NCI-H524 (cell line): Measurements from ENCODE around the gene RHOJ.
"Not testable (repeated sequence)": the region's sequence is repeated elsewhere in the genome, so short reads cannot be mapped to it uniquely, and the experiment has no call there.

Experiments used
- DNase-seq, 2 experiments: peaks; one replicate each; lab custom pipeline; 2025; lab: John Stamatoyannopoulos, UW

RHOJ gene

DNA sequence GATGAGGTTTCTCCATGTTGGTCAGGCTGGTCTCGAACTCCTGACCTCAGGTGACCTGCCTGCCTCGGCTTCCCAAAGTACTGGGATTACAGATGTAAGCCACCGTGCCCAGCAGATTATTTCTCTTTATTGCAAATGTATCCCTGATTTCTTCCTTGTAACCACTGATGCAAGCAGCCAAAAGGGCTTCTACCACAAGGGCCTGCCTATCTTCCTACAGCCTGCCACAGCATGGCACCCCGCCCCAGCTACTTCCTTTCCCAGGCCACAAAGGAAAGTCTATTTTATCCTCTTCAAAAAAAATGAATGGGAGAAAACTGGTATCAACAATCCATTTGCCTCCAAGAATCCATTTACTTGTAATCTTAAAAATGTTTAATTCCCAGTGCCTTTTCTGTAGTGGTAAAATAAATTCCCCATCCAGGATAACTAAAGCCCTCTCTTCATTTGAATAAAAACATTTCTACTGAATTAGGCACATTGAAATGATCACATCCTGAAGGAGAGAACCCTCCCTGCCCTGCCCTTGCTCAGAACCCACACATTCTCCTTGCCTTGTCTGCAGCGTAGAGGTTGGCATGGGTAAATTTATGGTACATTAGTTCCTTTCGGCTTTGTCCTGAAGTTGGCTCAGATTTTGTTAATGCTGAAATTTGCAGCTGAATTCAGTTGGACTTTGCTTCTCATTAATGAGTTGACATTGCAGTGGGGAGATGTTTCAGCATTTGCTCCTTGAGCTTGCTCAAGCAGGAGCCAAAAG lies 95.3 kb downstream of the RHOJ start:
- DNase-seq, result no peak

DNA sequence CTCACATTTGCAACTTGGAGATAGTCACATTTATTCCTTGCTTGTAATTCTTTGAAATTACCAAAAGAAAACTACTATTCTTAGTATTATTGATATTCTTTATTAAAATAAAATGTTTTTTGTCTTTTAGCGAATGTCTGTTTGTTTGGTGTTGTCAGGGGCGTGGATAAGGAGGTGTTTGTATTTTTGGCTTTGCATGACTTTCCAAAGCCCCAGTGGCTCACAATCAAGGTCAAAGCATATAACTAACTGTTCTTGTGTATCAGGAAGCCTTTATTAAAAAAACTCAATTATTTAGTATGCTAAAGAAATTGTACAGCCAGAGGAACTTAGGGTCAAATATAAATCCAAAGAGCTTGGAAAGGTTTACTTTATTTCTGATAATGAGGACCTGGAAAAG lies 96.6 kb downstream of the RHOJ start:
- DNase-seq, result no peak

DNA sequence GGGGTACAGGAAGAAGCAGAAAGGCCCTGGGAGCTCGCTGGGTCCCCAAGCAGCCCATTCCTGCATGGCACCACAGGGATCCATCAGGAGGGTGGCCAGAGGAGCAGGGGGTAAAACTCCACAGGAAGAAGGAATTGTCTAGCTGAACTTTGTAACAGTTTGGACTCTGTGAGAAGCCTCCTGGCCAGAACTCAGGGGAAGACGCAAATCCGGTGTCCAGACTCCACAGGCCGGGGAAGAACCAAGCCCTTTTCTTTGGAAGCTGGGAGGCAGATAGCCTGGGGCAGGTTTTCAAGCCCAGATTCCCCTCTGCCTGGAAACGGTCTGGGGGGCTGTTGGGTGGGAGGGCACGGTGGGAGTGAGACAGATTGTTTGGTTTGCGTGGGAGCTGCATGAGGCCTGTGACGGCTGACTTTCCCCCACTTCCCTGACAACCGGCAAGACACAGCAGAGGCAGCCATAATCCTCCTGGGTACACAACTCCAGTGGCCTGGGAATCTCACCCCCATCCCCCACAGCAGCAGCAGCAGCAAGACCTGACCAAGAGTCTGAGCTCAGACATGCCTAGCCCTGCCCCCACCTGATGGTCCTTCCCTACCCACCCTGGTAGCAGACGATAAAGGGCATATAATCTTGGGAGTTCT lies 97.8 kb downstream of the RHOJ start:
- no peak for DNase-seq

DNA sequence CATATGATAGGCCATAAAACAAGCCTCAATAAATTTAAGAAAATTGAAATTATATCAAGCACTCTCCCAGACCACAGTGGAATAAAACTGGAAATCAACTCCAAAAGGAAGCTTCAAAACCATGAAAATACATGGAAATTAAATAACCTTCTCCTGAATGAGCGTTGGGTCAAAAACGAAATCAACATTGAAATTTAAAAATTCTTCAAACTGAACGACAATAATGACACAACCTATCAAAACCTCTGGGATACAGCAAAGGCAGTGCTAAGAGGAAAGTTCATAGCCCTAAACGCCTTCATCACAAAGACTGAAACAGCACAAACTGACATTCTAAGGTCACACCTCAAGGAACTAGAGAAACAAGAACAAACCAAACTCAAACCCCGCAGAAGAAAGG lies 100.2 kb downstream of the RHOJ start:
- not testable (repeated sequence) for DNase-seq

DNA sequence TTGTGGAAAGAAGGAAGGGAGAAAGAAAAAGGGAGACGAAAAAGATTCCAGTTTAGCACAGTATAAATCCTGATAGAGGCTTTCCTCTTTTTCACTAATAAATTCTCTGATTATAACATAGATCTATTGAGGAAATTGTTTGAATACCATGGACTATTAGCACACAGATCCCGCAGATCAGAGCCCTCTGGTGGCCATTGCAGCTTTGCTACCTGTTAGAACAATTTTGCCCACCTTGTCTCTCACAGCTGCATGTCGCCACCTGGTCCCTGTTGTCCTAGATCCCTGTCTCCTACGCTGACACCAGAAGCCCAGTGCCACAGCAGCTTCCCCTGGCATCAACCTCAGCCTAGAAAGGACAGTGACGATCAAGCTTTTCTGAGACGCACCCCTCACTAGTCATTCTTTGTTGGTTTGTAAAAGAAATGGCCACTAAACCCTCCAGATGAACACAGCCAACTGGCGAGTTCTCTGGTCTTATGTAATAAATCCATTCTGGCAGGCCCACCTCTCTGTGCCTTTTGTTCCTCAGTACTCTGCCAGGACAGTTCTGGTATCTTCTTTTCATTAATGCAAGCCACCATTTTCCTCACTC lies 104.6 kb downstream of the RHOJ start:
- peak; percentile 42 to 66 for DNase-seq

DNA sequence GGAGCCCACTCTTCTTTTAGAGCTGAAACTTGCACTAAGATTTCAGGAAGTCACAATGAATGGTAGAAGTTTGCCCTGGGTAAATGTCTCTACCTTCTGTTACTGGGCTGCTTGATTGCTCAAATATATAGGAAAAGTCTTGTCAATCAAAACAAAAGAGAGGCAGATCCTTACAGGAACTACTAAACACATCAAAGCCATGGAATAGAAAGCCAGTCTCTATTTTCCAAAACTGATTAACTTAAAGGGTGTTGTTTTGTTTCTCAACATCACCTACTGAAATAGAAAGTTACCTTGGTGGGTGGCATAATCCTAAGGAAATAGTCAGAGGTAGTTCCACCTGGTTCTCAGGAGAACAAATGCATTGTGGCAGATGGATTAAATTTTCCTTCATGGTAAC lies 114.6 kb downstream of the RHOJ start, which contains the start of gene GPHB5:
TSS of gene GPHB5 (minus strand) at position 101 of the 400 bp plus-strand sequence. CDS start 1,086 bp downstream, outside the sequence.
- DNase-seq, result no peak

DNA sequence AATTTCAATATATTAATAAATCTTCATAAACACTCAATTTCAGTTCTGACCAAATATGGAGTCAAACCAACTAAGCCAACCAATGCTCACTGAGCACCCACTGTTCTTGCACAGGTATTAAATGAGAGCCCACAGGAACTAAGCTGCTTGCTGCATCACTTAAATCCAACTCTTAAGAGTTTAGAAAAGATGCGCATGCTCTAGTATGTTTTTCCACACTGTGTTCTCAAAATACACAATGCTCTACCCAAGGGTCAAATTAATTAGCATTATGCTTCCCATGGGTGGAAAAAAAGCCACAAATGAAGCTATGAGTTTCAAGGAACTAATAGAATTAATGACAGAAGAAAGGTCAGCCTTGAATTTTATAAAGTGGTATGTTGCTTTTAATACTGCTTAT lies 118.2 kb downstream of the RHOJ start:
- DNase-seq, result no peak

DNA sequence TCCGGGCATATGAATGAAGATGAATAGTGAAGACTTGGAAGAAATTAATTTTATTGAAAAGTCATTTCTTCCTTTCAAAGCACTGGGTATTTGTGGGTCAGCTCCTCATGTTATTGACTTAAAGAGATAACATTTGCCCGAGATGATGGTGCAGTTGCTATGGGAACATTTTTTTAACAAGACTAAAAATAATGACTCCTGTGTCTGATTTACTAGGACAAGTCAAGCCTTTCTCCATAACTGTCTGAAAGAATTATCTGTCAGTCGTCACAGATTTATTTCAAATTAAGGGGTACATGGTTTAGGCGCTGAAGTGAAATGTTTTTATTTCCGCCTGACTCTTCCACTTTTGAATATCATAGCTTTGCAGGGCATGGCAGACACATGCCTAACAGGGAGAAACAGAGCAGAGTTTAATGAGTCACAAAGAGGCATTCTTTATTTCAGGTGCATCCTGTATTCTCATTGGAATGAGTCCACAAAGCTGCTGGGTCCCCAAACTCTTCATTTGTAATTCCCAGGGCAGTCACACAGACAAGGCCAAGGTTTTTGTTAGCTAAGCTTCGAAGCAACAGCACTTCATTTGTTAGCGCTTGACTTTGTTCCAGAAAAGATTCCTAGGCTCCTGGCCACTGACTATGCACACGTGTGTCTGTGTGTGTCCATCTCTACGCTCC lies 118.8 kb downstream of the RHOJ start:
- DNase-seq, result no peak

DNA sequence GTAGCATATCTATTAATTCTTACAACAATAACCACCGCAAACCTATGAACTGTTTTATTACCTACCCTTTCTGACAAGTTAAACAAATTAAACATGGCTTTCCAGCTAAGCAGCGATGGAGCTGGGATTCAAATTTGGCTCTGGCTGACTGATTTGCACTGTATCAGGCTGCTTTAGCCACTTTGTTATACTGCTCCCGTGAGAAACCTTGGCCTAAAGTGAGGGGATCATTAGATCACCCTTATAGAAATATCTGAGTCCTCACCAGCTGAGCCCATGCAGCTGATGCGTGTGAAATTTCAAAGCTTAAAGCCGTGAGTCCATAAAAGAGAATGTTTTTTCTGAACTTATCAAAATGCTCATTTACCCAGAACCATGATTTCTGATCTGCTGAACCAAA lies 122.6 kb downstream of the RHOJ start:
- no peak for DNase-seq

DNA sequence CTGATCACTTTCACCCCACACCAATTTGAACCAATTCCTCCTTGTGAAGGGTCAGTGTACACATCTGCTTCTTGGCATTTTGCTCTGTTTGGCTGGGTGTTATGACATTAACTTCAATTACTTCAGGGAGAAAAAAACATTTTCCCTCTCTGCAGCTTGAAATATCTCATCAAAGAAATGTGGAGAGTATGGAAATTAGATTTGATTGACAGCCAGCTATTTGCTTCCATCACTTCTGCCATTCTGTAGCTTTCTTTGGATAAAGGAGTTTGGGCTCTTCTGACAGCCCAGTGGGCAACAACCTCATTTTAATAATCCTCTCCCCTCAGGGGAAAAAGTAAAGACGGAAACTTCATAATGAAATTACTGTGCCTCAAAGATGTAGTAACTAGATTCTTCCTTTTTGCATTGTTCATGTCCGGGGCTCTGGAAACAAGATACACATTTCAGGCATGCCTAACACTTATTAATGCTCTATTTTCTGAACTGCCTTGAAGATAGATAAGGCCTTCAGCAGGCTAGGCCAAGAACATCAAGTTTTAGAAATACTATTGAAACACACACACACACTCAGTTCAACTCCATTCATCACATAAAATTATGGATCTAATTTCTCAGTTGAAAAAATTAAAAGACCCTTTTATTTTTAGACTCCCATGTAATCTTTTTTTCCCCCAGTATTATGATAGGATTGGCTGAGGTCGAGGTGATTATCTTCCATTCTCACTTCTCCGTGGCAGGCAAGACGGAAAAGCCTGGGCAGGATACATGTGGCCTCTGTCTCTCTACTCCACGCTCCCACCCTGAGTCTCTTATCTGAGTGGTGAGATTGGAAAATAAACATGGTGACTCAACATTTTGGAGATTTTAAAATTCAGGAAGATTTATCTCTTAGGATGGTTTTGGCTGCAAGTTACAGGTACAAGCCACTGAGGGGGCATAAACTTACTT lies 124.8 kb downstream of the RHOJ start:
- no peak for DNase-seq

DNA sequence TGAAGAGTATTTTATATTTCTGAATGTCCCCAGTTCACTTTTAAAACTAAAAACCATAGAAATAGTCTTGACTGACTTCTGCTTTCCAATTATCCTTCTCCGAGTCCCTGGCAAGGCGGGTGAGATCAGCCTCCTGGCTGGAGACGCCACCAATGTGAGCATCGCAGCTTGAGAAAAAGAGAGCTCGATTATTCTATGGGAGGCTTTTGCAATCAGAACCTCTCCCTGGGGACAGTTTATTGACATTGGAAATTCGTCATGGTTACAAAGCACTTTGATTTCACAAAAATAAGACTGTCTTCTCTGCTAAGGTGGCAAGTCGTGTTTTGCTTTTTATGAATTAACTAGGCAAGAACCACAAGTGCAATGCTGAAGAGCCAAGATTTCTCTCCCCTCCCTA lies 138.1 kb downstream of the RHOJ start:
- no peak for DNase-seq
